CD4-positive, alpha-beta T cell treated with Interleukin-17A for 4 hours (primary cell): Measurements from ENCODE around the gene ANKRA2.
A peak's percentile ranks its signal among the peaks of the same experiment; 100 is the strongest.

Source experiments
- DNase-seq: peaks from one replicate; pipeline ENCODE4 v3.0.0-alpha.2; 2020; ENCODE audit warnings: mixed read lengths

ANKRA2 gene

GRCh38 chr5:73565139-73565968 lies at the start of gene ANKRA2, which contains the start of gene UTP15:
Gene ANKRA2 (minus strand): TSS chr5:73565639. CDS start chr5:73562881, 2,758 bp downstream.
Gene UTP15 (plus strand): TSS chr5:73565743. CDS start chr5:73567345, 1,602 bp downstream.
- peak; percentile 100 for DNase-seq

GRCh38 chr5:73615085-73615484 lies 49.6 kb upstream of the ANKRA2 start:
- DNase-seq = no peak

GRCh38 chr5:73612799-73613198 lies 47.4 kb upstream of the ANKRA2 start:
- no peak for DNase-seq

GRCh38 chr5:73607228-73607627 lies 41.8 kb upstream of the ANKRA2 start:
- no peak for DNase-seq

GRCh38 chr5:73606206-73606753 lies 40.8 kb upstream of the ANKRA2 start:
- DNase-seq = no peak

- DNase-seq = no peak
Measured at GRCh38 chr5:73605223-73606087, 40.0 kb upstream of the ANKRA2 start.

- DNase-seq = no peak
Measured at GRCh38 chr5:73603998-73604397, 38.6 kb upstream of the ANKRA2 start.

- no peak for DNase-seq
Measured at GRCh38 chr5:73599380-73599779, 33.9 kb upstream of the ANKRA2 start.

GRCh38 chr5:73596705-73597328 lies 31.4 kb upstream of the ANKRA2 start:
- peak; percentile 8 for DNase-seq

- no peak for DNase-seq
Measured at GRCh38 chr5:73592551-73592950, 27.1 kb upstream of the ANKRA2 start.

GRCh38 chr5:73591698-73592501 lies 26.5 kb upstream of the ANKRA2 start:
- DNase-seq = no peak

GRCh38 chr5:73591102-73591695 lies 25.8 kb upstream of the ANKRA2 start:
- peak; percentile 68 for DNase-seq

- no peak for DNase-seq
Measured at GRCh38 chr5:73587923-73588322, 22.5 kb upstream of the ANKRA2 start.

GRCh38 chr5:73582285-73583145 lies 17.1 kb upstream of the ANKRA2 start:
- no peak for DNase-seq

GRCh38 chr5:73565969-73566547 lies 619 bp upstream of the ANKRA2 start:
- no peak for DNase-seq

- DNase-seq = peak; percentile 11
Measured at GRCh38 chr5:73564675-73565074, 764 bp downstream of the ANKRA2 start.

GRCh38 chr5:73564018-73564417 lies 1.4 kb downstream of the ANKRA2 start:
- DNase-seq = no peak

GRCh38 chr5:73558950-73559349 lies 6.5 kb downstream of the ANKRA2 start:
- no peak for DNase-seq

GRCh38 chr5:73552642-73553041 lies 12.8 kb downstream of the ANKRA2 start:
- no peak for DNase-seq

GRCh38 chr5:73550016-73550415 lies 15.4 kb downstream of the ANKRA2 start:
- DNase-seq = no peak
